DMS153 (cell line): ENCODE results near the gene ARSK.
"Not testable (repeated sequence)": the region's sequence is repeated elsewhere in the genome, so short reads cannot be mapped to it uniquely, and the experiment has no call there.

Source experiments
- DNase-seq: peaks from one replicate; lab custom pipeline; 2025; lab: John Stamatoyannopoulos, UW

ARSK gene

GRCh38 chr5:95621839-95622629 is 67.1 kb downstream of the ARSK start:
- no peak for DNase-seq

GRCh38 chr5:95623706-95624105 is 68.8 kb downstream of the ARSK start:
- no peak for DNase-seq

- no peak for DNase-seq
Measured at GRCh38 chr5:95624368-95624767, 69.5 kb downstream of the ARSK start.

- DNase-seq: no peak
Measured at GRCh38 chr5:95626701-95627100, 71.8 kb downstream of the ARSK start.

- DNase-seq: no peak
Measured at GRCh38 chr5:95627971-95628810, 73.3 kb downstream of the ARSK start.

- no peak for DNase-seq
Measured at GRCh38 chr5:95628933-95629332, 74.0 kb downstream of the ARSK start.

GRCh38 chr5:95630394-95630917 is 75.6 kb downstream of the ARSK start:
- DNase-seq: no peak

- DNase-seq: no peak
Measured at GRCh38 chr5:95631255-95631958, 76.5 kb downstream of the ARSK start.

- DNase-seq: no peak
Measured at GRCh38 chr5:95631991-95632675, 77.2 kb downstream of the ARSK start.

- DNase-seq: not testable (repeated sequence)
Measured at GRCh38 chr5:95632942-95633341, 78.0 kb downstream of the ARSK start.

GRCh38 chr5:95633671-95634070 is 78.8 kb downstream of the ARSK start:
- no peak for DNase-seq

GRCh38 chr5:95634081-95634480 is 79.2 kb downstream of the ARSK start:
- DNase-seq: no peak

- DNase-seq: no peak
Measured at GRCh38 chr5:95638632-95639031, 83.7 kb downstream of the ARSK start.

- no peak for DNase-seq
Measured at GRCh38 chr5:95641741-95642220, 86.9 kb downstream of the ARSK start.

GRCh38 chr5:95643152-95643551 is 88.3 kb downstream of the ARSK start:
- DNase-seq: no peak

GRCh38 chr5:95644351-95645042 is 89.6 kb downstream of the ARSK start:
- DNase-seq: no peak

GRCh38 chr5:95646226-95646568 is 91.3 kb downstream of the ARSK start:
- not testable (repeated sequence) for DNase-seq

GRCh38 chr5:95646569-95647431 is 91.9 kb downstream of the ARSK start, which contains the start of gene RFESD:
TSS of gene RFESD (plus strand) at chr5:95646777. CDS start at chr5:95652272, 5,495 bp downstream.
- peak; percentile 88 for DNase-seq

GRCh38 chr5:95647886-95648860 is 93.3 kb downstream of the ARSK start:
- DNase-seq: no peak
